ENCODE measurements around the gene ALG14. TPM values are rescaled to one million over a fixed set of nuclear protein-coding genes. Genes with fewer than 3 reads are reported as not detected.
"Not testable (repeated sequence)": the region's sequence is repeated elsewhere in the genome, so short reads cannot be mapped to it uniquely, and the experiment has no call there.

Gene ALG14
- total and polyA plus RNA-seq, 8 donors: 1.1 to 6.2 (median 5.6) TPM

DNA sequence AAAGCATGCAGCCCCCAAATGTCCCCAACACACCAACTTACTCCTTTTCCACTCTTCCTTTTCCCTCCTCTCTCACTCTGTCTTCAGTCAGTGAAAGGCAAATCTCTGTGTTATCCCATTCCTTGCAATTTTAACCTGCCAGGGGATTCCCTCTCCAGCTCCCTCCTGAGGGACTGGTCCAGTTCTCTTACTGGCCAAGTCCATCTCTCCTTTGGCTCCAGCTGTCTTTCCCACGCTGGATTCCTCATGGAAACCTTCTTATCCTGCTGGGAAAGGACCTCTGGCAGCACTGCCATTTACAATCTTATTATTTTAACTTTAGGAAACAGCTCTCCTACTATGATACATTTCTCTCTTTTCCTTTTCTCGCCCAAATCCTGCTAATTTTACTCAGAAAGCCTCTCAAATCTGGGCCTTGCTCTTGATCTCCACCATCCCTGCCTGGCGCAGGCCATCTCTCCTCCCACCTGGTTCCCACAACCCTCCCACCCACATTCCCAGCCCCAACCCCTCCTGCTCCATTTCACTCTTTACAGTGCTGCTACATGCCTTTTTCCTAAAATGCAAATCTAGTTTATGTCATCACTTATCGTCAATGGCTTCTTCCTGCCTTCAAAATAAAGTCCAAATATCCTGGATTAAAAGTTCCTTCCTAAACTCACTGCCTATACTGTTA, 73.2 kb downstream of the ALG14 start:
- Histone ChIP-seq H3K4me3 (no peak overlapping the region), H3K9me3 (no peaks in the 10 kb centered on the region), H3K27me3 (no peaks in the 10 kb centered on the region), H3K36me3 (no peaks in the 10 kb centered on the region), H3K4me1 (peaks cover 0 to 5% (median 0%) of the 10 kb centered on the region in 3 donors), H3K27ac (no peak overlapping the region)
- ATAC-seq (peak in 1 of 4 donors; percentile 35), DNase-seq (no peak), FAIRE-seq (no peak)
- WGBS, 2 donors: 79 to 81% methylated on average over 4 of the region's 4 CpGs
- intact Hi-C loops (cut with DNase I): no loop called here
- TF ChIP-seq, protein P1, sequence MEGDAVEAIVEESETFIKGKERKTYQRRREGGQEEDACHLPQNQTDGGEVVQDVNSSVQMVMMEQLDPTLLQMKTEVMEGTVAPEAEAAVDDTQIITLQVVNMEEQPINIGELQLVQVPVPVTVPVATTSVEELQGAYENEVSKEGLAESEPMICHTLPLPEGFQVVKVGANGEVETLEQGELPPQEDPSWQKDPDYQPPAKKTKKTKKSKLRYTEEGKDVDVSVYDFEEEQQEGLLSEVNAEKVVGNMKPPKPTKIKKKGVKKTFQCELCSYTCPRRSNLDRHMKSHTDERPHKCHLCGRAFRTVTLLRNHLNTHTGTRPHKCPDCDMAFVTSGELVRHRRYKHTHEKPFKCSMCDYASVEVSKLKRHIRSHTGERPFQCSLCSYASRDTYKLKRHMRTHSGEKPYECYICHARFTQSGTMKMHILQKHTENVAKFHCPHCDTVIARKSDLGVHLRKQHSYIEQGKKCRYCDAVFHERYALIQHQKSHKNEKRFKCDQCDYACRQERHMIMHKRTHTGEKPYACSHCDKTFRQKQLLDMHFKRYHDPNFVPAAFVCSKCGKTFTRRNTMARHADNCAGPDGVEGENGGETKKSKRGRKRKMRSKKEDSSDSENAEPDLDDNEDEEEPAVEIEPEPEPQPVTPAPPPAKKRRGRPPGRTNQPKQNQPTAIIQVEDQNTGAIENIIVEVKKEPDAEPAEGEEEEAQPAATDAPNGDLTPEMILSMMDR (IDR thresholded peaks at IDR 0.05): no peak

DNA sequence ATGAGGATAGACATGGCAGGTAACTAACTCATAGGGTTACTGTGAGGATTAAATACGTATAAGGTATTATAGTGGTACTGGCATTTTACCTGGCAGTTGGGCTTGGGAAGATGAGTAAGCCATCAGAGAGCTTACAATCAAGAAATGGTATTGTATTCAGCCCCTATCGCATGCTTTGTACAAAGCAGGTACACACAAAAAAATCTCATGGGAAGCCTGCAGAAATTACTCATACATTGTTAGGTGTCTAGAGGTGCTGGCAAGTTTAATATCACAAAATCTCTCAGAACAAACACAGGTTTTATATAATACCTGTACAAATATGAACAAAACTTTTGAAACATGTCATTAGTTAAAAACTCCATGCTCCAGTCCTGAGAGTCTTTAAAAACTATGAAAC, 74.0 kb downstream of the ALG14 start:
- ATAC-seq: peak; percentile 67 to 71 (median 68)
- H3K4me1 ChIP-seq: peaks cover 0 to 5% (median 0%) of the 10 kb centered on the region in 3 donors
- intact Hi-C loops (cut with DNase I): no loop called here

DNA sequence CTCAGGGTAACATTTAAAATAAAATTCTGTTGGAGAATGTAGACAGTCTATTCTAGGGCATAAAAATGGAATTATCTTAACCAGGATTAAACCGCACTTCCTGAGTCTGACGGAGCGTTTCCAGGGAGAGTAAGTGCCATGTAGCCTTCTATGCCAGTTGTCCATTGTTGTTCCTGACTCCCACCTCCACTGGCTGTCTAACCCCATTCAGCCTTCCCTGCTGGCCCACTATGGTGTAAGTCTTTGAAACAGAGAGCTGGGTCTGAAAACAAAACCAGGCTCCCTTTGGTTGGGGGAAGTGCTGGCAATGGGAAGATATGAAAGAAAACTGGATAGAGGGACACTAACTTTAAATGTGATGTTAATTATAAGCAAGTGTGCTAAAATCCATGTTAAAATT, 74.6 kb downstream of the ALG14 start:
- Histone ChIP-seq H3K27me3 (no peaks in the 10 kb centered on the region), H3K4me1 (peaks cover 0 to 5% (median 0%) of the 10 kb centered on the region in 3 donors), H3K36me3 (no peaks in the 10 kb centered on the region), H3K27ac (no peak overlapping the region), H3K4me3 (no peak overlapping the region), H3K9me3 (no peaks in the 10 kb centered on the region)
- FAIRE-seq (no peak), ATAC-seq (no peak), DNase-seq (no peak)
- intact Hi-C loops (cut with DNase I): no loop called here
- TF ChIP-seq, protein P1 (IDR thresholded peaks at IDR 0.05): no peak
- WGBS, 2 donors: 94 to 97% methylated on average over 3 of the region's 3 CpGs

More for the DNA sequence above, 74.0 kb downstream of the ALG14 start:
- Histone ChIP-seq H3K27me3 (no peaks in the 10 kb centered on the region), H3K27ac (no peak overlapping the region), H3K36me3 (no peaks in the 10 kb centered on the region), H3K4me3 (no peak overlapping the region), H3K9me3 (no peaks in the 10 kb centered on the region)
- FAIRE-seq (no peak), DNase-seq (no peak)
- TF ChIP-seq, protein P1 (IDR thresholded peaks at IDR 0.05): no peak
- 75 to 77% methylated on average over 2 of the region's 2 CpGs for WGBS, 2 donors

DNA sequence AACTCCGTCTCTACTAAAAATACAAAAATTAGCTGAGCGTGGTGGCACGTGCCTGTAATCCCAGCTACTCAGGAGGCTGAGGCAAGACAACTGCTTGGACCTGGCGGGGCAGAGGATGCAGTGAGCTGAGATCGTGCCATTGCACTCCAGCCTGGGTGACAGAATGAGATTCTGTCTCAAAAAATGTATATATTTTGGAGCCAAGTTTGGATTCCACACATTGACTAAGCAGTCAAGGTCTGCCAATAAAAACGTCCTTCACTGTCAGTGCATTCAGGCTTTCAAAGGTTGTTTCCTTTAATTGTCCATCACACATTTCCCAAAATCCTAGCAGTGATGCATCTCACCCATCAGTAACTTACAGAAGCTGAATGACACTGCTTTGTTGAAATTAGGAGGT, 77.2 kb downstream of the ALG14 start:
- H3K4me1 ChIP-seq; H3K4me3 ChIP-seq; DNase-seq; H3K27ac ChIP-seq; H3K27me3 ChIP-seq; FAIRE-seq; H3K36me3 ChIP-seq; H3K9me3 ChIP-seq; ATAC-seq; intact Hi-C loops (cut with DNase I): not testable (repeated sequence)
- WGBS, 2 donors: 79 to 85% methylated on average over 6 of the region's 6 CpGs

DNA sequence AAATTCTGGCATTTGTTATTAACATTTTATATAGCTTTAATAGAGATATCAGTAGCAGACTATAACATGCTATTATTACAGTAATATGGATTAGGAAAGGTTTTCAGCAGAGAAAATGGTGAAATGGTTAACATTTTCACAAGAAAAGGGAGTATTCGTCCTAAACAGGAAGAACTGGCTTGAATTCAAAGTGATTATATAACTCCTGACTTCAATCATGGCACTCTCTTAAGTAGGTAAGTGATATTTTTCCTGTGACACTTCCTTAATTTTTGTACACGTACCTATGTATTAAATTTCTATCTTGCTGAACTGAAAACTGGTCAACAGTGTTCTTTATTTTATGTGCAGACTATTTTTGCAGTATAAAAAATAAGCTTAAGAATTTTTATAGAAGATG, 77.9 kb downstream of the ALG14 start:
- H3K4me3 ChIP-seq: no peak overlapping the region
- ATAC-seq (peak in 1 of 4 donors; percentile 49), DNase-seq (no peak), FAIRE-seq (no peak)
- no peak overlapping the region for H3K27ac ChIP-seq
- peaks cover 0 to 5% (median 0%) of the 10 kb centered on the region in 3 donors for H3K4me1 ChIP-seq
- no peaks in the 10 kb centered on the region for H3K27me3 ChIP-seq
- no peaks in the 10 kb centered on the region for H3K9me3 ChIP-seq
- 15% methylated on average over 2 of the region's 2 CpGs for WGBS, 2 donors
- TF ChIP-seq, protein P1 (IDR thresholded peaks at IDR 0.05): no peak
- intact Hi-C loops (cut with DNase I): no loop called here
- no peaks in the 10 kb centered on the region for H3K36me3 ChIP-seq
